ENCODE results near the gene SMG6. TPM values are rescaled to one million over a fixed set of nuclear protein-coding genes. Genes with fewer than 3 reads are reported as not detected.
A peak's percentile ranks its signal among the peaks of the same experiment; 100 is the strongest.

Gene SMG6
- polyA plus RNA-seq, 4 donors = 15.9 to 17.1 (median 16.4) TPM

DNA sequence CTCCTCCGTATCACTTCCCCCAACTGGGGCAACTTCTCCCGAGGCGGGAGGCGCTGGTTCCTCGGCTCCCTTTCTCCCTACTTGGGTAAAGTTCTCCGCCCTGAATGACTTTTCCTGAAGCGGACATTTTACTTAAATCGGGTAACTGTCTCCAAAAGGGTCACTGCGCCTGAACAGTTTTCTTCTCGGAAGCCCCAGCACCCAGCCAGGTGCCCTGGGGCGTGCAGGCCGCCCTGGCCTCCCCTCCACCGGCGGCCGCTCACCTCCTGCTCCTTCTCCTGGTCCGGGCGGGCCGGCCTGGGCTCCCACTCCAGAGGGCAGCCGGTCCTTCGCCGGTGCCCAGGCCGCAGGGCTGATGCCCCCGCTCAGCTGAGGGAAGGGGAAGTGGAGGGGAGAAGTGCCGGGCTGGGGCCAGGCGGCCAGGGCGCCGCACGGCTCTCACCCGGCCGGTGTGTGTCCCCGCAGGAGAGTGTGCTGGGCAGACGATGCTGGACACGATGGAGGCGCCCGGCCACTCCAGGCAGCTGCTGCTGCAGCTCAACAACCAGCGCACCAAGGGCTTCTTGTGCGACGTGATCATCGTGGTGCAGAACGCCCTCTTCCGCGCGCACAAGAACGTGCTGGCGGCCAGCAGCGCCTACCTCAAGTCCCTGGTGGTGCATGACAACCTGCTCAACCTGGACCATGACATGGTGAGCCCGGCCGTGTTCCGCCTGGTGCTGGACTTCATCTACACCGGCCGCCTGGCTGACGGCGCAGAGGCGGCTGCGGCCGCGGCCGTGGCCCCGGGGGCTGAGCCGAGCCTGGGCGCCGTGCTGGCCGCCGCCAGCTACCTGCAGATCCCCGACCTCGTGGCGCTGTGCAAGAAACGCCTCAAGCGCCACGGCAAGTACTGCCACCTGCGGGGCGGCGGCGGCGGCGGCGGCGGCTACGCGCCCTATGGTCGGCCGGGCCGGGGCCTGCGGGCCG is 247.1 kb downstream of the SMG6 start:
- DNase-seq (peak in 1 of 2 donors; percentile 75), FAIRE-seq (no peak)
- 8 to 21% (median 12%) methylated on average over 54 to 85 of the region's 85 CpGs for WGBS, 3 donors
- Histone ChIP-seq H3K36me3 (ENCODE audit: control insufficient read depth in 3 of 3, insufficient read depth in 2 of 3, low read depth in 1 of 3, low read length in 3 of 3) (peaks cover 1 to 40% (median 8%) of the 10 kb centered on the region in 3 donors), H3K27me3 (ENCODE audit: control insufficient read depth in 3 of 3, insufficient read depth in 3 of 3, low read length in 3 of 3) (peaks cover 2 to 63% (median 9%) of the 10 kb centered on the region in 3 donors), H3K4me1 (ENCODE audit: control insufficient read depth in 3 of 3, insufficient read depth in 2 of 3, low read depth in 1 of 3, low read length in 2 of 3) (peaks cover 0 to 45% (median 5%) of the 10 kb centered on the region in 3 donors), H3K27ac (ENCODE audit: low read depth in 1 of 3, low read length in 2 of 3) (peak overlapping the region; percentile 72 to 89 (median 80)), H3K9me3 (ENCODE audit: control insufficient read depth in 2 of 2, insufficient read depth in 1 of 2, low read depth in 1 of 2, low read length in 1 of 2) (peaks cover 0 to 2% of the 10 kb centered on the region in 2 donors), H3K4me3 (ENCODE audit: low read depth in 1 of 3, low read length in 3 of 3) (peak overlapping the region; percentile 53 to 75 (median 56))

DNA sequence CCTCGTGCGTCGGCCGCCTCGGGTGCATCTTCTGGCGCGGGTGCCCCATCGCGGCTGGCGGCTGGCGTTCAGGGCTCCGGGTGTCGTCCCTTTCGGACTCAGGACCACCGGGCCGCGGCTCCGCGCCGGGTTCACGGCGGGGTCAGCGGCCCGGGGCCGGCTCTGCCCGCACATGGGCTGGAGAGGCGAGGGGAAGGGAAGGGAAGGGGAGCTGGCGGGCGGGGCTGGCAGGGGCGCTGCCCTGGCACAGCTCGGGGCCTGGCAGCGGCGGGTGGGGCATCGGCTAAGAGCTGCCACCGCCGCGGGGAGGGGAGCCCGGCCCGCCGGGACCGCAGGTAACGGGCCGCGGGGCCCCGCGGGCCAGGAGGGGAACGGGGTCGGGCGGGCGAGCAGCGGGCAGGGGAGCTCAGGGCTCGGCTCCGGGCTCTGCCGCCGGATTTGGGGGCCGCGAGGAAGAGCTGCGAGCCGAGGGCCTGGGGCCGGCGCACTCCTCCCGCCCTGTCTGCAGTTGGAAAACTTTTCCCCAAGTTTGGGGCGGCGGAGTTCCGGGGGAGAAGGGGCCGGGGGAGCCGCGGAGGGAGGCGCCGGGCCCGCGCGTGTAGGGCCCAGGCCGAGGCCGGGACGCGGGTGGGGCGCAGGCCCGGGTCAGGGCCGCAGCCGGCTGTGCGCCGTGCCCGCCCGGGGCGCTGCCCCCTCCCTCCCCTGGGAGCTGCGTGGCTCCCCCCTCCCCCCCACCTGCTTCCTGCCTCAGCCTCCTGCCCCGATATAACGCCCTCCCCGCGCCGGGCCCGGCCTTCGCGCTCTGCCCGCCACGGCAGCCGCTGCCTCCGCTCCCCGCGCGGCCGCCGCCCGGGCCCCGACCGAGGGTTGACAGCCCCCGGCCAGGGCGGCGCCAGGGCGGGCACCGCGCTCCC is 248.0 kb downstream of the SMG6 start:
- FAIRE-seq (no peak), DNase-seq (peak in 1 of 2 donors; percentile 40)
- Histone ChIP-seq H3K27me3 (ENCODE audit: control insufficient read depth in 3 of 3, insufficient read depth in 3 of 3, low read length in 3 of 3) (peaks cover 2 to 70% (median 12%) of the 10 kb centered on the region in 3 donors), H3K4me1 (ENCODE audit: control insufficient read depth in 3 of 3, insufficient read depth in 2 of 3, low read depth in 1 of 3, low read length in 2 of 3) (peaks cover 0 to 36% (median 7%) of the 10 kb centered on the region in 3 donors), H3K9me3 (ENCODE audit: control insufficient read depth in 2 of 2, insufficient read depth in 1 of 2, low read depth in 1 of 2, low read length in 1 of 2) (peaks cover 0 to 2% of the 10 kb centered on the region in 2 donors), H3K27ac (ENCODE audit: low read depth in 1 of 3, low read length in 2 of 3) (peak overlapping the region; percentile 80 to 93 (median 82)), H3K4me3 (ENCODE audit: low read depth in 1 of 3, low read length in 3 of 3) (peak overlapping the region; percentile 53 to 75 (median 56)), H3K36me3 (ENCODE audit: control insufficient read depth in 3 of 3, insufficient read depth in 2 of 3, low read depth in 1 of 3, low read length in 3 of 3) (peaks cover 0 to 30% (median 8%) of the 10 kb centered on the region in 3 donors)
- 0 to 4% (median 1%) methylated on average over 21 to 113 of the region's 113 CpGs for WGBS, 3 donors

DNA sequence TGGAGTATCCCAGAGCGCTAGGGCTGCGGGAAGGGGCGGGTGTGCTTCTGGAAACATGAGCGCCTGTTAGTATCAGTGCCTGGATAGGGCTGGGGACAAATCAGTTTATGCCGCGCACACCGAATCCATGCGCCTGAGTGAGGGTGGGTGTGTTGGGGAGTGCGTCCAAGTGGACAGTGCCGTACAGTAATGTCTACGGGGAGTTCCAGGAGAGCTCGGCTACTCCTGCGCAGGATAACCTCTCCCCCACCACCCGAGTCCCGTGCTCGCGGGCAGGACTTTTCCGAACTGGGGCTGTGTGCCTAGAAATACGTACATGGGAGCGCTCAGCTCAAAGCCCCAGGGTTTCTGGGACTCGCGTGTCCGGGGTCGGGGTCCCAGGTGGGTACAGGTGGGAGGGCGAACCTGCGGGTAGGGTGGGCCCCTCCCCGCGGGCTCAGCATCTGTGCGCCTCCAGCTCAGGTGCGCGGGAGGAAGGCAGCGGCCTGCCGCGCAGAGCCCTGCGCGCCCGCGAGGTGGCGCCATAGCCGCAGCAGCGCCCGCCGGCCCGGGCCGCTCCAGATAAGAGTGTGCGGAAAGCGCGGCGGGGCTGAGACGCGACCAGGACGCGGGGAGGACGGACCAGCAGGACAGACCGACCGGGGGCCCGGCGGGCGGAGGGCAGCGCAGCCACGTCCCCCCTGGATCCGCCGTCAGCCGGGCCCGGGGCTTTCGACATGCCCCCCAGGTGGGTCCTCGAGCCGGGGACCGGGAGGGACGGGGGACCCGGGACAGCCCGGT is 248.9 kb downstream of the SMG6 start, which contains the start of gene HIC1:
TSS of gene HIC1 (plus strand) at position 592 of the 780 bp plus-strand sequence. CDS start 1,588 bp downstream, outside the sequence.
- peaks cover 0 to 2% of the 10 kb centered on the region in 2 donors for H3K9me3 ChIP-seq (ENCODE audit: control insufficient read depth in 2 of 2, insufficient read depth in 1 of 2, low read depth in 1 of 2, low read length in 1 of 2)
- peaks cover 0 to 28% (median 8%) of the 10 kb centered on the region in 3 donors for H3K4me1 ChIP-seq (ENCODE audit: control insufficient read depth in 3 of 3, insufficient read depth in 2 of 3, low read depth in 1 of 3, low read length in 2 of 3)
- peaks cover 2 to 62% (median 12%) of the 10 kb centered on the region in 3 donors for H3K27me3 ChIP-seq (ENCODE audit: control insufficient read depth in 3 of 3, insufficient read depth in 3 of 3, low read length in 3 of 3)
- DNase-seq (peak; percentile 56 to 87), FAIRE-seq (no peak)
- WGBS, 3 donors = 1 to 2% (median 1%) methylated on average over 65 to 72 of the region's 72 CpGs
- H3K36me3 ChIP-seq (ENCODE audit: control insufficient read depth in 3 of 3, insufficient read depth in 2 of 3, low read depth in 1 of 3, low read length in 3 of 3) = peaks cover 0 to 22% (median 8%) of the 10 kb centered on the region in 3 donors
- H3K27ac ChIP-seq (ENCODE audit: low read depth in 1 of 3, low read length in 2 of 3) = peak within 1 kb of the TSS; percentile 63 to 93 (median 82)
- H3K4me3 ChIP-seq (ENCODE audit: low read depth in 1 of 3, low read length in 3 of 3) = peak within 1 kb of the TSS; percentile 35 to 75 (median 56)

DNA sequence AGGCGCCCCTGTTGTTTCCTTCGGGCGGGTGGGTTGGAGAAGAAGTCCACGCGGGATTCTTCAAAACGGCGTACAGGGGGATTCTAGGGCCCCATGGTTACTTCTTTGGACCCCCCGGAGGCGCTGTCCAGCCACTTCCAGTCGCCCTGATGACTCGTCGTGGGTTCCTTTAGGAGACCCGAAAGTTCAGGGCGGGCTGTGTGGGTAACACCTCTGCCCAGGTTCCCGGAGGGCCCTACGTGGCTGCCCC is 249.4 kb downstream of the SMG6 start:
- FAIRE-seq (no peak), DNase-seq (no peak)
- Histone ChIP-seq H3K4me1 (ENCODE audit: control insufficient read depth in 3 of 3, insufficient read depth in 2 of 3, low read depth in 1 of 3, low read length in 2 of 3) (peaks cover 0 to 26% (median 9%) of the 10 kb centered on the region in 3 donors), H3K27me3 (ENCODE audit: control insufficient read depth in 3 of 3, insufficient read depth in 3 of 3, low read length in 3 of 3) (peaks cover 2 to 61% (median 12%) of the 10 kb centered on the region in 3 donors), H3K4me3 (ENCODE audit: low read depth in 1 of 3, low read length in 3 of 3) (peak overlapping the region; percentile 30 to 35 (median 31)), H3K27ac (ENCODE audit: low read depth in 1 of 3, low read length in 2 of 3) (peak overlapping the region; percentile 45 to 84 (median 58)), H3K36me3 (ENCODE audit: control insufficient read depth in 3 of 3, insufficient read depth in 2 of 3, low read depth in 1 of 3, low read length in 3 of 3) (peaks cover 0 to 17% (median 4%) of the 10 kb centered on the region in 3 donors), H3K9me3 (ENCODE audit: control insufficient read depth in 2 of 2, insufficient read depth in 1 of 2, low read depth in 1 of 2, low read length in 1 of 2) (peaks cover 0 to 2% of the 10 kb centered on the region in 2 donors)
- 4 to 11% (median 9%) methylated on average over 16 of the region's 16 CpGs for WGBS, 3 donors

DNA sequence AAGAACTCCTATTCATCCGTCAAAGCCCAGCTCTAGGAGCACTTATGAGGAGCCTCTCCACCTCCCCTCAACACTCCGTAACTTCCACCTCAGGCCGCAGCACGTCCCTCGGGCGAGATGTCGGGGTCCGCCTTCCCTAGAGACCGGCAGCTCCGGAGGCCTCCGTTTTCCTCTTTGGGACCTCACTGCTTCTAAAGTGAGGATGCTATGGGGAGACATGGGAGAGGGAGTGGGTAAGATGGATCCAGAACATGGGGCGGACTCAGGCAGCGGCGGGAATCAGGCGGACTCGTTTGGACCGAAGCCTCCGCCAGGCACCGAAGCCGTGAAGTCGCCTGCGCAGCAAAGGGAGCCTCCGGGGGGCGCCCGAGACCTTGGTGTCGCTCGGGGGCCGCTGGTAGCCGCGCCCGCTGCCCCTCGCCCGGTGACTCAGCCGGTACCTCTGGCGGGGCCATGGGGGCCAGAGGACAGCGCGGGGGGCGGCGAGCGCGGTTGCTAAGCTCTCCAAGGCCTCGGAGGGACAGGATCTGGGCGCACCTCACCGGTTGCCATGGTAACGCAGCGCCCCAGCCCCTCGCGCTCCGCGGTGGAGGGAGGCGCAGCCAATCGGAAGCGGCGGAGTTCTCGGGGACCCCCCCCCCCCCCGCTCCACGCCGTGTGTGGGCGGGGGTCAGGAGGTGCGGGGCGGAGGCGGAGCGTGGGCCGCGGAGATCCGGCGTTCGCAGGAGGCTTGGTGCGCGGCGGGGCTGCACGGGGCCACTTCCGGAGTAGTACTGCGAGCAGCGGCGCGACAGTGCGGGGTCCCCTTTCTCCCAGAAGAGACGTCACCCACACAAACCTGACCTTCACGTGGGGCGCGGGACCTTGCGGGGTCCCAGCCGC is 250.0 kb downstream of the SMG6 start:
- DNase-seq = peak in 1 of 2 donors; percentile 81
- H3K36me3 ChIP-seq (ENCODE audit: control insufficient read depth in 3 of 3, insufficient read depth in 2 of 3, low read depth in 1 of 3, low read length in 3 of 3) = peaks cover 0 to 14% (median 0%) of the 10 kb centered on the region in 3 donors
- peaks cover 0 to 2% of the 10 kb centered on the region in 2 donors for H3K9me3 ChIP-seq (ENCODE audit: control insufficient read depth in 2 of 2, insufficient read depth in 1 of 2, low read depth in 1 of 2, low read length in 1 of 2)
- FAIRE-seq = no peak
- peak overlapping the region; percentile 45 to 84 (median 58) for H3K27ac ChIP-seq (ENCODE audit: low read depth in 1 of 3, low read length in 2 of 3)
- peaks cover 0 to 31% (median 15%) of the 10 kb centered on the region in 3 donors for H3K4me1 ChIP-seq (ENCODE audit: control insufficient read depth in 3 of 3, insufficient read depth in 2 of 3, low read depth in 1 of 3, low read length in 2 of 3)
- H3K27me3 ChIP-seq (ENCODE audit: control insufficient read depth in 3 of 3, insufficient read depth in 3 of 3, low read length in 3 of 3) = peaks cover 2 to 61% (median 10%) of the 10 kb centered on the region in 3 donors
- 4 to 6% (median 6%) methylated on average over 58 to 84 of the region's 84 CpGs for WGBS, 3 donors
- H3K4me3 ChIP-seq (ENCODE audit: low read depth in 1 of 3, low read length in 3 of 3) = peak overlapping the region; percentile 30 to 35 (median 31)

DNA sequence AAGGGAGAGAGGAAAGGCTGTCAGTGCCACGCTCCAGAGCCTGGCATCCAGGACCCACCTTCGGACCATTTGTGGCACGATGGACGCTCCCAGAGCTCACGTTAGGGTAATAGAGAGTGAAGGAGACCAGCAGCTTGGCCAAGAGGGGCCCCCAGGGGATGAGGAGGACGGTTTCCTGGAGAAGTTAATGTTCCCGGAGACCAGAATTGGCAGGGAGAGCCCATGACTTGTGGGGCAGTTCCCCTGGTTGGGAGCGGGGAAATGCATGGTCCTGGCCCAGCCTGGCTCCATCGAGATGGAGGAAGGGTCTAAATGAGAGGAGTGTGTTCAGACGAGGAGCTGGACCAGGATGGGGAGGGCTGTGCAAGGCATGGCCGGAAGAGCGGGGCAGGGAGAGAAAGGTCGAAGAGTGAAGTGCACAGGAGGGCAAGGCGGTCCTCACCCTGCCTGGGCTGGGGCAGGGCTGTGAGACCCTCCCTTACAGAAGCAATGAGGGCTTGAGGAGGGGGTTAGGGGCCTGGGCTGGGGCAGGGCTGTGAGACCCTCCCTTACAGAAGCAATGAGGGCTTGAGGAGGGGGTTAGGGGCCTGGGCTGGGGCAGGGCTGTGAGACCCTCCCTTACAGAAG is 251.5 kb downstream of the SMG6 start:
- WGBS, 3 donors = 35 to 59% (median 43%) methylated on average over 14 of the region's 14 CpGs
- no peak for FAIRE-seq
- DNase-seq = peak in 1 of 2 donors; percentile 22
- H3K27ac ChIP-seq (ENCODE audit: low read depth in 1 of 3, low read length in 2 of 3) = no peak overlapping the region
- peaks cover 0 to 2% of the 10 kb centered on the region in 2 donors for H3K9me3 ChIP-seq (ENCODE audit: control insufficient read depth in 2 of 2, insufficient read depth in 1 of 2, low read depth in 1 of 2, low read length in 1 of 2)
- H3K4me3 ChIP-seq (ENCODE audit: low read depth in 1 of 3, low read length in 3 of 3) = no peak overlapping the region
- peaks cover 0 to 27% (median 15%) of the 10 kb centered on the region in 3 donors for H3K4me1 ChIP-seq (ENCODE audit: control insufficient read depth in 3 of 3, insufficient read depth in 2 of 3, low read depth in 1 of 3, low read length in 2 of 3)
- H3K36me3 ChIP-seq (ENCODE audit: control insufficient read depth in 3 of 3, insufficient read depth in 2 of 3, low read depth in 1 of 3, low read length in 3 of 3) = peaks cover 0 to 8% (median 0%) of the 10 kb centered on the region in 3 donors
- peaks cover 0 to 68% (median 5%) of the 10 kb centered on the region in 3 donors for H3K27me3 ChIP-seq (ENCODE audit: control insufficient read depth in 3 of 3, insufficient read depth in 3 of 3, low read length in 3 of 3)
